Prostate gland (tissue), 2 donors: ENCODE data around the gene TMSB10.

Experiments
- POLR2A ChIP-seq: fragments of 450-650 bp; IDR thresholded peaks from one replicate; pipeline ENCODE4 v1.6.1; 2016; ENCODE audit warnings: antibody characterized with exemption, mild to moderate bottlenecking
- POLR2AphosphoS5 ChIP-seq: sonication (generic); formaldehyde crosslinking; IDR thresholded peaks from one replicate; pipeline ENCODE4 v1.6.1; 2017; ENCODE audit warnings: antibody characterized with exemption
- TF ChIP-seq, protein P1 (sequence below), 4 experiments: fragments of 200-600 bp in 2 of 4; fragments of 450-650 bp in 2 of 4; sonication (generic) in 2 of 4; IDR thresholded peaks; 1 replicate in 3 of 4; 2 replicates in 1 of 4; pipeline ENCODE4 v1.5.1; 2016 to 2019; ENCODE audit warnings: antibody characterized with exemption in 4 of 4, mild to moderate bottlenecking in 2 of 4, moderate library complexity in 2 of 4

DNA sequence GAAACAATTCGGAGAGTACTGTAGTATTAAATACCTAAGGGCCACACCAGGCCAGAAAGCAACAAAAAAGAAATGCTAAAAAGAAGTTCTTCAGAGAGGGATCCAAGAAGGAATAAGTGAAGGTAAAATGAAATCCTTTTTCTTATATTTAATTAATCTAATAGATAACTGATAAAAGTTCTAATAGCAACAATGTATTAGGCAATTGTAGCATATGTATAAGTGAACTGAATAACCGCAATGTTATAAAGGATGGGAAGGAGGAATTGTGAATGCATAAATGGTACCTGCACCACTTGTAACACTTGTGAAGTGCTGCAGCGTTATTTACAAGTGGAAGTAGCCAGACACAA, 21.8 kb downstream of the TMSB10 start:
- TF ChIP-seq, protein P1, sequence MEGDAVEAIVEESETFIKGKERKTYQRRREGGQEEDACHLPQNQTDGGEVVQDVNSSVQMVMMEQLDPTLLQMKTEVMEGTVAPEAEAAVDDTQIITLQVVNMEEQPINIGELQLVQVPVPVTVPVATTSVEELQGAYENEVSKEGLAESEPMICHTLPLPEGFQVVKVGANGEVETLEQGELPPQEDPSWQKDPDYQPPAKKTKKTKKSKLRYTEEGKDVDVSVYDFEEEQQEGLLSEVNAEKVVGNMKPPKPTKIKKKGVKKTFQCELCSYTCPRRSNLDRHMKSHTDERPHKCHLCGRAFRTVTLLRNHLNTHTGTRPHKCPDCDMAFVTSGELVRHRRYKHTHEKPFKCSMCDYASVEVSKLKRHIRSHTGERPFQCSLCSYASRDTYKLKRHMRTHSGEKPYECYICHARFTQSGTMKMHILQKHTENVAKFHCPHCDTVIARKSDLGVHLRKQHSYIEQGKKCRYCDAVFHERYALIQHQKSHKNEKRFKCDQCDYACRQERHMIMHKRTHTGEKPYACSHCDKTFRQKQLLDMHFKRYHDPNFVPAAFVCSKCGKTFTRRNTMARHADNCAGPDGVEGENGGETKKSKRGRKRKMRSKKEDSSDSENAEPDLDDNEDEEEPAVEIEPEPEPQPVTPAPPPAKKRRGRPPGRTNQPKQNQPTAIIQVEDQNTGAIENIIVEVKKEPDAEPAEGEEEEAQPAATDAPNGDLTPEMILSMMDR (IDR thresholded peaks at IDR 0.05): no peak
- TF ChIP-seq POLR2A (no peak), POLR2AphosphoS5 (no peak)
